HTR-8/SVneo (cell line): ENCODE measurements around the gene LRRC41.
"Not testable (repeated sequence)": the region's sequence is repeated elsewhere in the genome, so short reads cannot be mapped to it uniquely, and the experiment has no call there.

ENCODE experiments used
- DNase-seq: peaks from one replicate; pipeline ENCODE4 v3.0.0; 2011; ENCODE audit warnings: low spot score, mixed read lengths; ENCODE audit not compliant: insufficient read length
- FAIRE-seq: peaks from 2 replicates; lab custom pipeline; 2011; peaks lifted over from hg19 to GRCh38; lab: Jason Lieb, UNC

The LRRC41 gene

GRCh38 chr1:46303038-46303871 is at the start of gene LRRC41, which contains the start of gene UQCRH:
Gene LRRC41 (minus strand): TSS chr1:46303616. CDS start chr1:46303322, 294 bp downstream.
Gene UQCRH (plus strand): TSS chr1:46303698. CDS start chr1:46303767, 69 bp downstream.
- FAIRE-seq (peak; percentile 46), DNase-seq (peak; percentile 93)

DNA sequence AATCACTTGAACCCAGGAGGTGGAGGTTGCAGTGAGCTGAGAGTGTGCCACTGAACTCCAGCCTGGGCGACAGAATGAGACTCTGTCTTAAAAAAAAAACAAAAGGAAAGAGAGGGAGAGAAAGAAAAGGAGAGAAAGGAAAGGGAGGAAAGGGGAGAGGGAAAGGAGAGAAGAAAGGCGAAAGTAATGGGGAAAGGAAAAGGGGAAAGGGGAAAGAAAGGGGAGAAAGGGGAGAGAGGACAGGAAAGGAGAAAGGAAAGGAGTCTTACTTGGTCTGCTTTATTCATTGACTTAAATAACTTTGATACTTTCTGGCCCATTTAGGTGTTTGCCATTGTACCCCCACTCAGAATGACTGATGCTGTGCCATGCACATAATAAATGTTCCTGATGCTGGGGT is 48.9 kb upstream of the LRRC41 start:
- no peak for FAIRE-seq
- DNase-seq, result no peak

DNA sequence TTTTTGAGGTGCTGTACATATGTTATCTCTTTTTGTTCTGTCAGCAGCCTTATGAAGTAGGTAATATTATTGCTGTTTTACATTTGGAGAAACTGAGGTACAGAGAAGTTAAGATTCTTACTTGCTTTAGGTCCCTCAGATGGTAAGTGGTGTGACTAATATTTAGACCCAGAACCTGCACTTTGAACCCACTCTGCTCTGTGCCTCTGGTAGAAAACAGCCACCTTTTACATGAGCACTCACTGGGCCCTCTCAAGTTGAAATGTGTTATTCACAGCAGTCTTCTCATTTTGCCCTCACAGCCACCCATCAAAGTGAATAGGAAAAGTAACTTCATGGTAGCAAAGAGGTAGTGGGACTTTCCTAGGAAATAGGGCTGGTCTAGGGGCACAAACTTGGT is 41.9 kb upstream of the LRRC41 start:
- DNase-seq (no peak), FAIRE-seq (no peak)

- DNase-seq (no peak), FAIRE-seq (no peak)
Measured at GRCh38 chr1:46344481-46344880, 41.1 kb upstream of the LRRC41 start.

DNA sequence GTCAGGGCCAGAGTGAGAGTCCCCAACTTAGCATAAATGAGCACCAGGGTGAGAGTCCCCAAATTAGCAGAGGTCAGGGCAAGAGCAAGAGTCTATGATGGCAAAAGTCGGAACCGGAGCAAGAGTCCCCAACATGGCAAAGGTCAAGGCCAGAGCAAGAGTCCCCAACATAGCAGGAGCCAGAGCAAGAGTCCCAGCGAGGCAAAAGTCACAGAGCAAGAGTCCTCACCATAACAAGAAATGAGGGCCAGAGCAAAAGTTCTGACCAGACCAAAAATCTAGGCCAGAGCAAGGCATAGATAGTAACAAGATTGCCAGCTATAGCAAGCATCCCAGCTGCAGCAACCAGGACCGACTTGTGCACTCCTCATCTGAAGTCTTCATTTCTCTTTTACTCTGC is 40.3 kb upstream of the LRRC41 start:
- FAIRE-seq, result no peak

GRCh38 chr1:46343351-46343695 is 39.9 kb upstream of the LRRC41 start:
- no peak for DNase-seq
- FAIRE-seq, result no peak

More for the DNA sequence above, 40.3 kb upstream of the LRRC41 start:
- no peak for DNase-seq

DNA sequence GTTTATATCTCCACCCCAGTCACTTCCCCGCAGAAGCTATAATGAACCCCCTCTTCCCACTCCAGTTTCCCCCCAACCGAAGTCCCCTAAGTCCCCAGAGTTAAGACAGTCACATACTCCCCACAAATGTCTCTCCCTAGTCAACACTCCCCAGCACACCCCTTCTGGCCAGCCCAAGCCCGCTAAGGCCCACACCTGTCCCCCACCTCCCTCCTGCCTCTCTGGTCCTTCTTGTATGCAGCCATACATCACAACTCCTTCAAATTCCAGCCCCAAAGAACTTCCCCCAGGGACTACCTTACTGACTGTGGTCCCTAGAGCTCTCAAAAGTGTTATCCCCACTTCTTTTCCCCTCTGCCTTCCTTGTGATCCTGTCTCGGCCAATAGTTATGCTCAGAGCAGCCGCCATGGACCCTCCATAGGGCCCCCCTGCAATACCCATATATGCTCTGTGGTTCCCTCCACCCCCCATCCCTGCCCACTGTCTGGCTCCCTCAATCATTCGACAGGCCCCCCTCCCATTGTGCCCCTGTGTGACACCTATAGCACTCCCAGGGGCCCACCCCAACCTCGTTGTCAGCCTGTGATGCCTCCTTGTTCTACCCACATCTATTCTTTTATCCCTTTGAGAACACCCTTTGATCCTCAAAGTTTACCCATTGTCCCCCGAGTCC is 39.4 kb upstream of the LRRC41 start:
- FAIRE-seq, result no peak

GRCh38 chr1:46342084-46342656 is 38.8 kb upstream of the LRRC41 start:
- DNase-seq (no peak), FAIRE-seq (no peak)

More for the DNA sequence above, 39.4 kb upstream of the LRRC41 start:
- DNase-seq, result no peak

GRCh38 chr1:46341222-46342083 is 38.0 kb upstream of the LRRC41 start:
- FAIRE-seq, result no peak
- no peak for DNase-seq

- DNase-seq, result peak; percentile 84
- FAIRE-seq, result no peak
Measured at GRCh38 chr1:46340404-46341221, 37.2 kb upstream of the LRRC41 start, which contains the start of gene NSUN4. Gene NSUN4 (plus strand): TSS chr1:46340807. CDS start chr1:46340827, 20 bp downstream.

DNA sequence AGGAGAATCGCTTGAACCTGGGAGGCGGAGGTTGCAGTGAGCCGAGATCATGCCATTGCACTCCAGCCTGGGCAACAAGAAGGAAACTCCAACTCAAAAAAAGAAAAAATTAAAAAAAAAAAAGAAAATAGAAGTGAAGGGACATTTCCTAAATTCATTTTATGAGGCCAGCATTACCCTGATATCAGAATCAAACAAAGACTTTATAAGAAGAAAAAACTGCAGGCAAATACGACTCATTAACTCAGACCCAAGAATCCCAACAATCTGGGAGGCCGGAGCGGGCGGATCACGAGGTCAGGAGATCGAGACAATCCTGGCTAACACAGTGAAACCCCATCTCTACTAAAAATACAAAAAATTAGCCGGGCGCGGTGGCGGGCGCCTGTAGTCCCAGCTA is 34.0 kb upstream of the LRRC41 start:
- not testable (repeated sequence) for DNase-seq, FAIRE-seq

- FAIRE-seq, result no peak
- DNase-seq, result no peak
Measured at GRCh38 chr1:46335081-46335480, 31.7 kb upstream of the LRRC41 start.

DNA sequence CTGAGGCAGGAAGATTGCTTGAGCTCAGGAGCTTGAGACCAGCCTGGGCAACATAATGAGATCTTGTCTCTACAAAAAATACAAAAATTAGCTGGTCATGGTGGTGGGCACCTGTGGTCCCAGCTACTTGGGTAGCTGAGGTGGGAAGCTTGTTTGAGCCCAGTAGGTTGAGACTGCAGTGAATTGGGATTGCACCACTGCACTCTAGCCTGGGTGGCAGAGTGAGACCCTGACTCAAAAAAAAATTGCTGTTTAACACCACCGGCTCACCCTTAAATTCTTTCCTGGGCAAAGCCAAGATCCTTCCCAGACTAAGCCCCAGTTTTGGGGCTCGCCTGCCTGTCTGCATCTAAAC is 30.6 kb upstream of the LRRC41 start:
- DNase-seq (no peak), FAIRE-seq (no peak)

DNA sequence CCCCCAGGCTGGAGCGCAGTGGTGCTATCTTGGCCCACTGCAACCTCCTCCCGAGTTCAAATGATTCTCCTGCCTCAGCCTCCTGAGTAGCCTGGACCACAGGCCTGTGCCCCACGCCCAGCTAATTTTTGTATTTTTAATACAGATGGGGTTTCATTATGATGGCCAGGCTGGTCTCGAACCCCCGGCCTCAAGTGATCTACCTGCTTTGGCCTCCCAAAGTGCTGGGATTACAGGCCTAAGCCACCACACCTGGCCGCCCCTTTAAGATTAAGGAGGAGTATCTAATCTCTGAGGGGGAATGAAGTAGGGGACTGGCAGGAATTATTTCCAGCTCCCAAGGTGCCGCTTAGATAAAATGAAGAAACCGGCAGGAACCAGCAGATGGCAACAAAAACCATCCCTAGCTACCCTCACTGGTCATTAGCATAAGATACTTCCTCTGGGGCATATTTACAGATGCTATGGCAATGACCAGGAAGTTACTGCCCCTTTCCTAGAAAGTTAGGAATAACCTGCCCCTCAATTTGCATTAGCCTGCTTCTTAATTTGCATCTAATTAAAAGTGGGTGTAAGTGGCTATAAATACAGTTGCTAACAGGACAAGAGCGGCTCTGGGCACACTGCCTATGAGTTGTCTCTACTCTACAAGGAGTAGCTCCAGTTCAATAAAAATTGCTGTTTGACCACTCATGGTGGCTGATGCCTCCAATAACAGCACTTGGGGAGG is 30.0 kb upstream of the LRRC41 start:
- peak; percentile 54 for DNase-seq
- no peak for FAIRE-seq

DNA sequence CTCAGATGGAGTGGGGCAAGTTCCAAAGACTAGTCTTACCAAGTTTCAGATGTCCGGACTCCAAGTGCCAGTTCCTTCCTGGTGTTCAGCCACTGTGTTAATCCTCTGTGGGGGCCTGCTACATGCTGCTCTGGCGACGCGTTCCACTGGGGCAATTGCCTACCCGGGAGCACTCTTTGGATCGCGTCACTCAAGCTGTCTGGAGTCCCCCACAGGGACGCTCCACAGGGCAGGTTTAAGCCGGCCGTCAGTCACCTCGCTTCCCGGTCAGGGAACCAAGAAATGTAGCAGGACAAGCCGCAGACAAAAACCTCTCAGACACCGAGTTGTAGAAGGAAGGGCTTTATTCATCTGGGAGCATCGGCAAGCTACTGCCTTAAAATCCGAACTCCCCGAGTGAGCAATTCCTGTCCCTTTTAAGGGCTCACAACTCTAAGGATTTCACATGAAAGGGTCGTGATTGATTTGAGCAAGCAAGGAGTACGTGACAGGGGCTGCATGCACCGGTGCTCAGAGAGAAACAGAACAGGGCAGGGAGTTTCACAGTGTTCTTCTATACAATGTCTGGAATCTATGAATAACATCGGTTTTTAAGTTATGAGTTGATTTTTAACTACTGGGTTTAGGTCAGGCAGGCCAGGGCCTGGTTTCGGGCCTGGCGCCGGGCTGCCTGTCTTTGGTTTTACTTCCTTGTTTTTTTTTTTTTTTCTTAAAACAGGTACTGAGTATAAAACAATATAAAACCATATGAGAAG is 28.5 kb upstream of the LRRC41 start:
- not testable (repeated sequence) for FAIRE-seq, DNase-seq

DNA sequence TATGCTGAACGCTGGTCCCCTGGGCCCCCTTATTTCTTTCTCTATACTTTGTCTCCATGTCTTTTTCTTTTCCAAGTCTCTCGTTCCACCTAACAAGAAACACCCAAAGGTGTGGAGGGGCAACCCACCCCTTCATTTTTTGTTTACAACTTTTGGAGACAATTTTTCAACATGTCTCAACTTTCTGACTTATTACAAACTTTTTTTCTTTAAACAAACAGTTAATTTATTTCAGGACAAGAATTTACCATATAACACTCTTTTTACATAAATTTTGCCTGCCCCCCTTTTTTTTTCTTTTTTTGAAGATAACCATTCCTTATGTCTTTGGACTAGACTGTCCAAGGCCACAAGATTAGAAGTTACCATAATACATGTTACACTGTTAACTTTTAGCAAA is 27.0 kb upstream of the LRRC41 start:
- DNase-seq, FAIRE-seq: not testable (repeated sequence)

DNA sequence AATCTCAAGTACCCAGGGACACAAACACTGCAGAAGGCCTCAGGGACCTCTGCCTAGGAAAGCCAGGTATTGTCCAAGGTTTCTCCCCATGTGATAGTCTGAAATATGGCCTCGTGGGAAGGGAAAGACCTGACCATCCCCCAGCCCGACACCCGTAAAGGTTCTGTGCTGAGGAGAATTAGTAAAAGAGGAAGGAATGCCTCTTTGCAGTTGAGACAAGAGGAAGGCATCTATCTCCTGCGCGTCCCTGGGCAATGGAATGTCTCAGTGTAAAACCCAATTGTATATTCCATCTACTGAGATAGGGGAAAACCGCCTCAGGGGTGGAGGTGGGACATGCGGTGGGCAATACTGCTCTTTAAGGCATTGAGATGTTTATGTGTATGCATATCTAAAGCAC is 26.4 kb upstream of the LRRC41 start:
- not testable (repeated sequence) for FAIRE-seq, DNase-seq

DNA sequence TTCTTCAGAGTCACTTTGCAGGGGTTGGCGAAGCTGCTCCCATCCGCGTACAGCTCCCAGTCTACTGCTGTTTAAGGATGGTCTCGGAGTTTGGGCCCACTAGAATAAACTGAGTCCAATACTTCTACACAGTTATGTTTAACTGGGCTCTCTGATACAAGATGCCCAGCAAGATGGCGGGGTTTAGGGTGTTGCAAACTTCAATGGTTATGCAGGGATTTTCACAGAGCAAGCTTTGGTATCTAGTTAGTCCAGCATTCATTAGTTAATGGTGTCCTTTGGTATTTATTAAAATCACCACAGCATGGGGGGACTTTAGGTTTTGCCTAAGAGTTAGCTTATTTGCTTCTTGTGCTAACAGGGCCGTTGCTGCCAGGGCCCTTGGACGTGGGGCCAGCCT is 24.8 kb upstream of the LRRC41 start:
- FAIRE-seq, DNase-seq: not testable (repeated sequence)
